GM19397 (cell line): ENCODE data around the gene NOM1.

Experiments
- ATAC-seq: cut with Tn5 transposase; IDR thresholded peaks from one replicate; pipeline ENCODE4 v1.9.1; 2021; ENCODE audit warnings: mild to moderate bottlenecking, moderate library complexity; ENCODE audit not compliant: unreplicated experiment

The NOM1 gene

GRCh38 chr7:157003756-157004520 lies 54.4 kb downstream of the NOM1 start:
- no peak for ATAC-seq

- ATAC-seq, result no peak
Measured at GRCh38 chr7:157004521-157005455, 55.3 kb downstream of the NOM1 start.

GRCh38 chr7:157005456-157006204 lies 56.1 kb downstream of the NOM1 start:
- ATAC-seq, result no peak

- no peak for ATAC-seq
Measured at GRCh38 chr7:157006205-157006747, 56.8 kb downstream of the NOM1 start.

DNA sequence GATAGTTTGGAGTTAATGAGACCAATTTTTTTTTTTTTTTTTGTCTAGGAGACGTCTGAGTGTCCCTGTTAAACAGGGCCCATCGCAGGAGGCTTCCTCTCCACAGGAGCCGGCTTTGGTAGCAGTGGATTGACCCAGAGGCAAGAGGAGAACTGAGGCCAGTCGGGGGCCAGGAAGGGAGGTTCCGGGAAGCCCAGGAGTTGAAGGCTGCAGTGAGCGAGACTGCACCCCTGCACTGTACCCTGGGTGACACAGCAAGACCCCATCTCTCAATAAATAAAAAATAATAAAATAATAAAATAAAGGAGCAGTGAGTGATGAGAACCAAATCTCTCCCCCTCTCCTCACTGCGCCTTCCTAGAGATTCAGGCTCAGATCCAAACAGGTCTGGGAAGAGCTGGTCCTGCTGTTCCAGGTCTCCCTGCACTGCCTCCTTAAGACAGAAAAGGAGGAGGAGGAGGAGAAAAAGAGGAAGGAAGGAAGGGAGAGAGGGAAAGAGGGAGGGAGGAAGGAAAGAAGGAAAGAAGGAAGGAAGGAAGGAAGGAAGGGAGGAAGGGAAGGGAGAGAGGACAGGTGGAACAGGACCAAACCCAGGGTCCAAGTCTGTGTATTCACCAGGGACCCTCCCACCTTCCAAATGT lies 57.4 kb downstream of the NOM1 start:
- no peak for ATAC-seq

GRCh38 chr7:157007470-157008066 lies 58.1 kb downstream of the NOM1 start:
- no peak for ATAC-seq

- ATAC-seq, result no peak
Measured at GRCh38 chr7:157008206-157009169, 59.0 kb downstream of the NOM1 start.

DNA sequence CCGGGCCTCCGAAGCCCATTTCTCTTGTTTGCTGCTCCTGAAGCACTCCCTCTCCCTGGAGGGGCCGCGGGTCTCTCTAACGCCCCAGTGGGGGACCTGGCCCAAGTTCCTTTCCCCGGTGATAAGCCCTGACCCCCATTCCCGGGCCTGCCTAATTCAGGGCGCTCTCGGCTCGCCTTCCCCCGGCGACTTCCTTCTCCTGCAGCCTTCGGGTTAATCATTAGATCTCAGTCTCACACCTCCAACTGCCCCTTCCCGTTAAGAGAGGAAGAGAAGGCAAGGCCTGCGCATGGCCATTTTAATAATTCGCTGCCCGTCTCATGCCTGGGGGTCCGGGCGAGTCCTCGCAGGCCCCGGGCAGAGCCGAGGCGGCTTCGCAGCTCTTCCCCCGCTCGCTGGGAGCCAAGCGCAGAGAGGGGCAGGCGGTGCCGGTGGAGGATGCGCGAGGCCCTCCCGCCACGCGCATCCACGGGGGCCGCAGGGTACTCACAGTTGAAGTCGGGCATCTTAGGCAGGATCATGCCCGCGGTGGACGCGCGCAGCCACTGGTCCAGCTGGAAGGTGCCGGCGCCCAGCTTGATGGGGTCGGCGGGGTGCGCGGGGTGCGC lies 59.8 kb downstream of the NOM1 start:
- ATAC-seq, result peak; percentile 32

DNA sequence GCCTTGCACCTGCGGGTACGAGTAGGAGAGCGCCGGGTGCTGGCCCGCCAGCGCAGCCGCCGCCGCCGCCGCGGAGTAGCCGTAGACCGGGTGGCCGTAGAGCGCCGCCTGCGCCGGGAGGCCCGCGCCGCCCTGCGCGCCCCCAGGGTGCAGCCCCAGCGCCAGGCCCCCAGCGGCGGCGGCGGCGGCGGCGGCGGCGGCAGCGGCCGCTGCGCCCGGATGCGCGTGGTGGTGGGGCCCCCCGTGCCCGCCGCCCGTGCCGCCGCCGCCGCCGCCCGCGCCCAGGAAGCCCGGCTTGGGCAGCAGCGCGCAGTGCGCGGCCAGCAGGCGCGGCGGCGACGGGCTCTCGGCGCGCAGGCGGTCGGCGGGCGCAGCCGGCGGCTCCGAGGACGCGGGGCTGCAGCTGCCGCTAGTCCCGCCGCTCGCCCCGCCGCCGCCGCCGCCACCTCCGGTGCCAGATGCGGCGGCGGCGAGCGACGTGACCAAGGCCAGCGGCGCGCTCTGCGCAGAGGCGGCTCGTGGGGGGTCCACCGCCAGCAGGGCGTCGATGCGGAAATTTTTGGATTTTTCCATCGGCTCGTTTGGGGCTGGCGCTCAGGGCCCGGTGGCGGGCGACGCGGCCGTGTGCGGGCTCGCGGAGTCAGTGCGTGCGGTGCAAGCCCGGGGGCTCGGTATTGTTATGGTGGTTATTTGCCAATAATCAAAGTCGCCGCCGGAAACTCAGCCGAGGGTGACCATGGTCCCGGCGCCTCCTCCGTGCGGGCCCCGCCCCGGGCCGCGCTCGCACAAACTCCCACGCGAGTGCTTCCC lies 60.5 kb downstream of the NOM1 start:
- ATAC-seq, result peak; percentile 27

- peak; percentile 76 for ATAC-seq
Measured at GRCh38 chr7:157010588-157011332, 61.2 kb downstream of the NOM1 start, which contains the start of gene MNX1. MNX1 (minus strand) TSS chr7:157010663; CDS start chr7:157010350, 313 bp downstream.

- no peak for ATAC-seq
Measured at GRCh38 chr7:157011333-157012112, 62.0 kb downstream of the NOM1 start.

GRCh38 chr7:157012113-157012547 lies 62.6 kb downstream of the NOM1 start:
- ATAC-seq, result no peak

- ATAC-seq, result no peak
Measured at GRCh38 chr7:157013101-157013500, 63.6 kb downstream of the NOM1 start.

DNA sequence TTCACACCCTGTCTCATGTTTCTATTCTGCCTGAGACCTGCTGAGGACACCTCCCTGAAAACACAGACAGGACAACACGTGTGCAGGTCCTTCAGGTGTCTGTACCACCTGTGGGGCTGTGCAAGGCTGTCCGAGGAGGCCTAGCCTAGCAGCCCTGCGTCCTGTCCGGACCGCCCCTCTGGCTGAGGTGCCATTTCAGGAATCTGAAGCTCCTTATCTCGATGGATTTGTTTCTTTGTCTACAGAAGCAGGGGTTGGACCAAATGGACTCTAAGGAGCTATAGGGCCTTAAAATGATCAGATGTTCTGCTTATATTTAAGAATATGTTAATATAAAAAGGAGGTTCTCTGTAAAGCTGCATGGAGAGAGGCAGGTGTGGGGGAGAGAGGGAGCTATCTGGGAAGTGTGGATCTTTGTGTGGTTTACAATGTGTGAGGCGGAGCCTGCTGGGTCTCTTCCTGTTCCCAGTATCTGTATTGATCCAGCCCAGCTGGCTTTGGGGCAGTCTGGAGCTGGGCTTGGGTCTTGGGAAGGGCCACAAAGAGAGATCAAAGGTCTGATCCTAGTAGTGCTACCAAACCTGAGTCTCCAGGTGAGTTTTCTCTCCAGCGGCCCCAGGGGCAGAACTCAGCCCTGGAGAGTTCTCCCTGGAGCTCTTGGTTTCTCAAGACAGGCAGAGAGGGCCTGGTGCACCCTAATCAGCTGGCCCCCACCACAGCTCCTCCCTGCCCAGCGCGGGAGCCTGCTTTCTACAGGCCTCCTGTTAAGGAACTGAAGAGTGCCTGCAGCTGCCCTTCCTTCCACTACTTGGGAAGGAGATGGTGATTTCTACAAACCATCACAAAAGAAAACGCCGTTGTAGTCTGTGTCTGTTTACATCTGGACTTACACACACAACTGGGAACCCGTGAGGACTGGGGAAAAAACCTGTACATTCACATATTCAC lies 64.4 kb downstream of the NOM1 start:
- no peak for ATAC-seq
